HG02678 (cell line): ENCODE results near the gene WFDC1.
"Not testable (repeated sequence)": the region's sequence is repeated elsewhere in the genome, so short reads cannot be mapped to it uniquely, and the experiment has no call there.

Experiments
- ATAC-seq: cut with Tn5 transposase; IDR thresholded peaks from one replicate; pipeline ENCODE4 v1.9.1; 2021; ENCODE audit warnings: mild to moderate bottlenecking, moderate library complexity; ENCODE audit not compliant: unreplicated experiment

WFDC1 gene

DNA sequence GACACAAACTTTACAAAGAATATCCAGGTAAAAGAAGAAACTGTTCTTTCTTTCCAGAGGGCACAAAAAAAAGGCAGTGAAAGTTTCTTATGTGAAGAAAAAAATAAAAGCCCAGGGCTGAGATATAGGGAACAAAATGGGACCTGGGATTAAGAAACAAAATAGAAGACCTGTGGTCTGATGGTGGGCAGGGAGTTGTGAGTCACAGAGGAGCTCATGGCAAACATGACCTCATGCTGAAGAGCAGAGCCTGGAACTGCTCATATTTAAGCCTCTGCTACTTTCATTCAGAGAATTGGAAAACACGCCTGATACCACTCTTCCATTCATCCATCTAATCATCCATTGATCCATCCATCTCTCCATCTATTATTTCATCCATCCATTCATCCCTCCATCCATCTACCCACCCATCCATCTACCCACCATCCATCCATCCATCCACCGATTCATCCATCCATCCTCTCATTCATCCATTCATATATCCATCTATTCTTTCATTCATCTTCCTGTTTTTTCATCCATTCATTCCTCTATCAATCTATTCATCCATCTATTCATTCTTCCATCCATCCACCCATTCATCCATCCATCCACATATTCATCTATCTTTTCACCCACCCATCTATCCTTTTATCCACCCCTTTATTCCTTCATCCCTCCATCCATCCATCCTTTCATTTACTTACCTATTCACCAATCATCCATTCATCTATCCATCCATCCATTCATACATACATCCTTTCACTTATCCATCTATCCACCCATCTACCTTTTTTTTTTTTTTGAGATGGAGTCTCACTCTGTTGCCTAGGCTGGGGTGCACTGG, 30.0 kb downstream of the WFDC1 start:
- ATAC-seq = no peak

GRCh38 chr16:84326545-84326944, 31.9 kb downstream of the WFDC1 start:
- ATAC-seq = no peak

DNA sequence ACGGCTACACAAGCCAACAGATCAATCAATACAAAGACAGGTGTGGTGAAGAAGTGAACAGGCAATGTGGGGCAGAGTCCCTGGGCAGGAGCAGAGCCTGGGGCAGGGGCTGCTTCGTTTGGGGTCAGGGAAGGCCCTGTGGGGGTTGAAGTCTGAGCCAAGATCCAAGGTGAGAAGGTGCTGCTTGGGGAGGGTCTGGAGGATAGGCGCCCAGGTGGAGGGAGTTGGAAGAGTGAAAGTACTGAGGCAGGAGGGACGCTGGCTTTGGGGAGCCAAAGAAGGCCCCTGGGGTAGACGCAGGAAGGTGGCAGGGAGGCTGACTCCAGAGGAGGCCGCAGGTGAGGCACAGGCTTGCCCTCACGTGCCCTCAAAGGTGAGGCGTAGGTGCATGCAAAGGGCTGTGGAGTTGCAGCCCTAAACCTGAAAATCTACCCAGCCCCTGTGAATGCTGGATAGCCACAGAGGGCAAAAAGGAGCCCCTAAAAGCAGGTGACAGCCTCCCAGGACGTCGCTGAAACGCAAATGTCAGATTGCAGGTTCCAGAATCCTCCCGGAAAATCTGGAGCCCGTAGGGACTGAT, 33.3 kb downstream of the WFDC1 start:
- ATAC-seq = no peak

DNA sequence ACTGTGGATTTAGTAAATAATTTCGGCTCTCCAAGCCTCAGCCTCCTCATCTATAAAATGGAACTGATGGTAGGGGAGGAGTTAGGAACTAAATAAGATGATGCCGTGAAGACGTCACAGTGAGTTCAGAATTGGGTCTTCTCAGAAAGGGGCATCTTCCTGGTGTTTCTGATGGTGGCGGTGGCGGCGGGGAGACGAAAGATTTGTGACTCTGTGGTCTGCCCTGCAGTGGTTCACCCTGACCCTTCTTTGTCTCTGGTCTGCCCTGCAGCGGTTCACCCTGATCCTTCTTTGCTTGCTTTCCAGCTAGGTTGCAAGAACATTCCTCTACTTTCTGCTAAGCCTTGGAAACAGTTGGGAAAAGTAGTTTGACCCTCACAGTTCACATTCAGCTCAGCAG, 34.3 kb downstream of the WFDC1 start:
- ATAC-seq = no peak

GRCh38 chr16:84329843-84330684, 35.4 kb downstream of the WFDC1 start:
- ATAC-seq = no peak

DNA sequence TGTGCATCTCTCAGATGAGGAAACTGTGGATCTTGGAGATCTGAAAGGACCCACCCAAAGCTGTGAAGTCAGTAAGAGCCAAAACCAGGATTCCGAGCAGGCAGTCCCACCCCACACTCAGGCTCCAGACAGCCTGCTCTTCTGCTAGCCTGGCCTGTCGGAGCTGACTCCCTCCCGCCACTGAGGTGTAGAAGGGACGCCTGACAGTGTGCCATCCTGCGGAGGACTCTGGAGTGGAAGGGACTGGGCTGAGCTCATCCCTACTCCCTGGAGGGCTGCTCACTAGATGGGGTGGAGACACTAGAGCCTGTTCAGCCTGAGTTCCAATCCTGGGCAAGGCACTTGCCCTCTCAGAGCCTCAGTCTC, 36.0 kb downstream of the WFDC1 start:
- no peak for ATAC-seq

DNA sequence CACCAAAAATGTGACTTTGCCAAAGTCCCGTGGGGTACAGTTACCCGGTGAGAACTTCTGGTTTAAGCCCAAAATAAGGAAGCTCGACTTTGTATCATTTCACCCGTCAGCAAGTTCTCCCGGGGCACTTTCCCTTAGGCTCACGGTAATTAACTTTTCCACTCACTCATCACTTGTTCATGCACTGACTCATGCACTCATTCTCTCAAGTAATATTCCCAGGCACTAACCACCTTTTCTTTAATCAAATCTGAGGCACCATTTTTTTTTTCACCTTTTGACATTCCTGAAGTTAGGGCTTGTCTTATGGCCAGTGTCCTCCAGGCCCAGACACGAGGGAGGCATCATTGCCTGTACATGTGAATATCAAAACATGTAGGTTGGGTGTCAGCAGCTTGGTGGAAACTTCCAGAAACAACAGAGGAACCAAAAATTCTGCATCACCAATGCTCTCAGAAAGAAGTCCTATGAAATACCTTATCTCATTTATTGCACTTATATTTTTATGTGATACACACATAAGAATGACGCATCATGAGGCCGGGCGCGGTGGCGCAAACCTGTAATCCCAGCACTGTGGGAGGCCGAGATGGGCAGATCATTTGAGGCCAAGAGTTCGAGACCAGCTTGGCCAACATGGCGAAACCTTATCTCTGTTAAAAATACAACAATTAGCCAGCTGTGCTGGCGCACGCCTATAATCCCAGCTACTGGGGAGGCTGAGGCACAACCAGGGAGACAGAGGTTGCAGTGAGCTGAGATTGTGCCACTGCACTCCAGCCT, 37.5 kb downstream of the WFDC1 start:
- ATAC-seq = no peak

DNA sequence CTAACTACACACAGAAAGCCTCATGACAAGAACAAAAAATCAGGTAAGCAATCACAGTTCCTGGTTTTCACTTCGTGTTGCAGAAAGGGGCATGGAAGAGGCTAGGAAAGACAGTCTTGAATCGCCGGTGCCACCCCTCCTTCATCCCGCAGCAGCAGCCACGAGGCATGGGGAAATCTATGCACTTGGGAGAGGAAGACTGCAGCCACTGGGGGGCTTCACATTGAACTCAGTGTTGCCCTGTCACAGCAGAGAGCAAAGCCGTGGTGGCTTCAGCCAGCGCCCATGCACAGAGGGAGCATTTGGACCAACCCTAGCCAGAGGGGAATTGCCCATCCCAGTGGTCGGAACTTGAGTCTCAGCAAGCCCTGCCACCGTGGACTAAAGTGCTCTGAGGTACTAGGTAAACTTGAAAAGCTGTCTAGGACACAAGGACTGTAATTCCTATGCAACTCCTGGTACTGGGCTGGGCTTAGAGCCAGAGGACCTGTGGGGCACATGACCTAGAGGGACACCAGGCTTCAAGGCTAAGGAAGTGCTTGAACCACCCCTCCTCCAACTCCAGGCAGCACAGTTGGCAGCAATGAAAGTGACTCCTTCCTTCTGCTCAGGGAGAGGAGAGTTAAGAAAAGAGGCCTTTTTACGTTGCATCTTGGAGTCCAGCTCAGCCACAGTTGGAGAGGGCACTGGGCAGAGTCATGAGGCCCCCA, 38.5 kb downstream of the WFDC1 start:
- no peak for ATAC-seq

DNA sequence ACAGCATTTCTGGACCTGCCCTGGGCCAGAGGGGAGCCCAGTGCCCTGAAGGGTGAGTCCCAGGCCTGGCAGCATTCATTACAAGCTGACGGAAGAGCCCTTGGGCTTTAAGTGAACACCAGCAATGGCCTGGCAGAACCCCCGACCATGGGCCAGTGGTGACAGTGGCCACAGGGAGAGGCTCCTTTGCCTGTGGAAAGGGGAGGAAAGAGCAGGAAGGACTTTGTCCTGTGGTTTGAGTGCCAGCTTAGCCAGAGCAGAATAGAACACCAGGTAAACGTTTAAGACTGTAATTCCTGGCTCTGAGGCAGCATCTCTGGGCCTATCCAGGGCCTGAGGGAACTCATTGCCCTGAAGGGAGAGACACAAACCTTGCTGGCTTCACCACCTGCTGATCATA, 39.4 kb downstream of the WFDC1 start:
- no peak for ATAC-seq

DNA sequence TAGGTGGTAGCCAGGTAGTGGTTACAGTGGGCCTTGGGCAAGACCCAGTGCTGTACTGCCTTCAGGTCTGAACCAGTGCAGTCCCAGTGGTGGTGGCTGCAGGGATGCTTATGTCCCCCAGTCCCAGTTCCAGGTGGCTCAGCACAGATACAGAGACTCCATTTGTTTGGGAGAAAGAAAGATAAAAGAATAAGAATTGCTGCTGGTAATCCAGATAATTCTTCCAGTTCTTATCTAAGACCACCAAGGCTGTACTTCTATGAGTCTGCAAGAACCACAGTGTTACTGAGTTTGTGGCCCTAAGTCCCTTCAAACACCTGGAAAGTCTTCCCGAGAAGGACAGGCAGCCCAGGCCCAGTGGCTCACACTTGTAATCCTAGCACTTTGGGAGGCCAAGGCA, 39.8 kb downstream of the WFDC1 start:
- no peak for ATAC-seq

DNA sequence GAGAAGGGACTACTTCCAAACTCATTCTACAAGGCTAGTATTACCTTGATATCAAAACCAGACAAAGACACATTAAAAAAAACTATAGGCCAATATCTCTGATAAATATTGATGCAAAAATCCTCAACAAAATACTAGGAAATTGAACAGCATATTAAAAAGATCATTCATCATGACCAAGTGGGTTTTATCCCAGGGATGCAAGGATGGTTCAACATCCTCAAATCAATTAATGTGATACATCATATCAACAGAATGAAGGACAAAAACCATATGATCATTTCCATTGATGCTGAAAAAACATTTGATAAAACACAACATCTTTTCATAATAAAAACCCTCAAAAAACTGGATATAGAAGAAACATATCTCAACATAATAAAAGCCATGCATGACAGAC, 42.6 kb downstream of the WFDC1 start:
- ATAC-seq = not testable (repeated sequence)

- no peak for ATAC-seq
Observed at GRCh38 chr16:84339311-84339710, 44.6 kb downstream of the WFDC1 start.

- ATAC-seq = no peak
Observed at GRCh38 chr16:84339766-84340165, 45.1 kb downstream of the WFDC1 start.

- no peak for ATAC-seq
Observed at GRCh38 chr16:84340325-84341040, 45.8 kb downstream of the WFDC1 start.

DNA sequence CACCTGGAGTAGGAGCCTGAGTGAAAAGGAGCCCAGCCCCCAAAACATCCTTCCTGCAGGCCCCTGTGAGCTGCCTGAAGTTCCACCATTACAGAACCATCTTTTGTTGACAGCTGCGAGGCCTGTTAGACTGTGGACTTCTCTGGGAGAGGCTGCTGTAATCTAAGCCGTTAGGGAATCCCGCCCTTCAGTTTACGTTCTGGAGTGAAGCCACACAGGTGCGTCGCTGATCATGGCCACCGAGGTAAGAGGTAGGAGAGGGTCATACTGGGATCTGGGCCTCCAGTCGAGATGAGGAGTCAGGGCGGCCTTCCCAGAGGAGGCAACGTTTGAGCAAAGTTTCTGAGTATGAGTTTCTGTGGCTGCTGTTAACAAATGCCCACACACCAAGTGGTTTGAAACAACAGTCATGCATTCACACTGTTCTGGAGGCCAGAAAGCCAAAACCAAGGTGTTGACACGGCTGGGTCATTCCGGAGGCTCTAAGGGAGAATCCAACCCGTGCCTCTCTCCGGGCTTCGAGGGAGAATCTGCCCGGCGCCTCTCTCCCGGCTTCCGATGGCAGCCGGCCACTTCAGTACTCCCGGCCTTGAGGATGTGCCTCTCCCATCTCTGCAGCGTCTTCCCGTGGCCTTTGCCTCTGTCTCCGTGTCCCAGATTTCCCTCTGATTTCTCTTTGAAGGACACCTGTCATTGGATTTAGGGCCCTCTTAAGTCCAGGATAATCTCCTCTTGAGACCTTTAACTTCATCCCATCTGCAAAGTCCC, 47.0 kb downstream of the WFDC1 start:
- no peak for ATAC-seq

- not testable (repeated sequence) for ATAC-seq
Observed at GRCh38 chr16:84343800-84344199, 49.1 kb downstream of the WFDC1 start.

- ATAC-seq = no peak
Observed at GRCh38 chr16:84344781-84345180, 50.1 kb downstream of the WFDC1 start.

DNA sequence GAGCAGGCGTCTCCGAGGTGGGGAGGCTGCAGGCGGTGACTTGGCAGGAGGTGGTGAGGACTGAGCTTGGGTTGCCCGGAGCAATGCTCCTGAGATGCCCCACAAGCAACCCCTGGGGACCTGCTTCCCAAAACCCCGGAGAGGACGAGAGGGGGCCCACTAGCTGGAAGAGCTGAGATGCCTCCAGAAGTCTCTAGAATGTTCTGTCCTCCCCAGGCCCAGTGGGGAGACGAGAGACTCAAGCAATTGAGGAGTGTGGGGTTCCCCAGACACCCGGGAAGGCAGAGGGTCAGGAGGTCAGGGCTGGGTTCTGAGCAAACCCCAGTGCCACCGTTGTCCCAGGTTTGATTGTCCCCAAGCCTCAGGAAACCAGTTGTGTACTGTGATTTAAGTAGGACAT, 52.5 kb downstream of the WFDC1 start:
- ATAC-seq = no peak

DNA sequence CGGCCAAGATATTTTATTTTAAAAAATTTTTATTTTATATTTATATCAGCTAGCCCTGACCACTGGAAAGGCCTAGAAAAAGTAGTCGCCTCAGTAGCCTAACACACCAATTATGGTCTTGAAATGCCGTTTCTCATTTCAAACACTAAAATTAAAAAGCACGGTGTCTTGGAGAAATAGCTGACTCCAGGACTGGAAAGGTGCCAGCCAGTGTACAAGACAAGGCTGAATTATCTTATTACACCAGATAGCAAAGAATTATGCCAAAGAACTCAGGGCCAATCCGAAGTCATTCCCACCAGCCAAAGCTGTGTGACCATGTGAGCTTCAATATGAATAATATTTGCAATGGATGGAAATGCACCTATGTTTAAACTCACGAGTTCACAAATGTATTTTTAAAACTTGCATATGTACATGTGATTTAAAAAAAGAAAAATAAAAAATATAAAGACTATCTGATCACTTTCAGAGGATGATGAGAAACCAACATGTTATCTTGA, 53.8 kb downstream of the WFDC1 start:
- no peak for ATAC-seq
